Hepatocyte (in vitro differentiated cells): ENCODE data around the gene KRT37. TPM values are rescaled to one million over a fixed set of nuclear protein-coding genes. Genes with fewer than 3 reads are reported as not detected.

Experiments
- DNase-seq: peaks from one replicate; pipeline ENCODE4 v3.0.0-alpha.2; 2016; ENCODE audit warnings: low spot score
- H2AFZ ChIP-seq: fragments of 200-600 bp; sonication (generic); 2 replicates; pipeline ENCODE4 v1.6.0; 2016; ENCODE audit warnings: antibody characterized with exemption, mild to moderate bottlenecking
- H3K27ac ChIP-seq: fragments of 200-600 bp; sonication (generic); 2 replicates; pipeline ENCODE4 v1.5.1; 2016; ENCODE audit warnings: mild to moderate bottlenecking
- H3K27me3 ChIP-seq: fragments of 200-600 bp; sonication (generic); 2 replicates; pipeline ENCODE4 v1.6.1; 2016
- H3K36me3 ChIP-seq: fragments of 200-600 bp; sonication (generic); replicated peaks from 2 replicates; pipeline ENCODE4 v1.5.1; 2016; ENCODE audit warnings: low read depth; ENCODE audit not compliant: insufficient read depth
- H3K4me1 ChIP-seq: fragments of 200-600 bp; sonication (generic); 2 replicates; pipeline ENCODE4 v1.5.1; 2016; ENCODE audit warnings: mild to moderate bottlenecking, moderate library complexity; ENCODE audit not compliant: insufficient read depth
- H3K4me2 ChIP-seq: fragments of 200-600 bp; sonication (generic); 2 replicates; pipeline ENCODE4 v1.6.0; 2016
- H3K4me3 ChIP-seq: fragments of 200-600 bp; sonication (generic); 2 replicates; pipeline ENCODE4 v1.5.1; 2016; ENCODE audit warnings: mild to moderate bottlenecking
- H3K79me2 ChIP-seq: fragments of 200-600 bp; sonication (generic); 2 replicates; pipeline ENCODE4 v1.6.0; 2017; ENCODE audit warnings: mild to moderate bottlenecking
- H3K9me2 ChIP-seq: fragments of 200-600 bp; sonication (generic); replicated peaks from 2 replicates; pipeline ENCODE4 v1.6.0; 2017; ENCODE audit warnings: mild to moderate bottlenecking; ENCODE audit not compliant: insufficient read depth
- H3K9me3 ChIP-seq: fragments of 200-600 bp; sonication (generic); 2 replicates; pipeline ENCODE4 v1.5.1; 2016; ENCODE audit warnings: low read depth, mild to moderate bottlenecking
- H4K20me1 ChIP-seq: fragments of 200-600 bp; sonication (generic); 2 replicates; pipeline ENCODE4 v1.6.0; 2016; ENCODE audit warnings: mild to moderate bottlenecking; ENCODE audit not compliant: insufficient read depth, poor library complexity, severe bottlenecking
- CTCF ChIP-seq: fragments of 200-600 bp; sonication (generic); IDR thresholded peaks from 2 replicates; pipeline ENCODE4 v1.5.1; 2016; ENCODE audit warnings: antibody characterized with exemption, mild to moderate bottlenecking; ENCODE audit not compliant: poor library complexity
- EZH2 ChIP-seq: fragments of 200-600 bp; sonication (generic); IDR thresholded peaks from 2 replicates; pipeline ENCODE4 v1.6.1; 2016; ENCODE audit warnings: antibody characterized with exemption, mild to moderate bottlenecking, borderline replicate concordance
- EZH2phosphoT487 ChIP-seq: fragments of 200-600 bp; sonication (generic); IDR thresholded peaks from one replicate; pipeline ENCODE4 v1.6.1; 2018; ENCODE audit warnings: antibody characterized with exemption, mild to moderate bottlenecking, low read depth, moderate library complexity; ENCODE audit not compliant: unreplicated experiment, severe bottlenecking
- WGBS: methylation state at CpG from one replicate; pipeline ENCODE4 v1.1.6; 2016; ENCODE audit warnings: low lambda C conversion rate; ENCODE audit errors: missing lambda C conversion rate; 5-methylcytosine and 5-hydroxymethylcytosine counted together
- polyA plus RNA-seq: library from polyadenylated mRNA; unstranded; fragments of >200 nt; fragmentation: Nextera tagmentation; extraction: Ambion mirVana; gene quantifications from 2 replicates; pipeline ENCODE4 v1.2.1, GENCODE V29; 2016
- total RNA-seq: library from RNA; depleted of rRNA; stranded (reverse); fragments of >200 nt; gene quantifications from 2 replicates; pipeline ENCODE4 v1.2.3, GENCODE V29; 2014

KRT37 gene
- total and polyA plus RNA-seq, 2 experiments from 2014 or later: not detected

GRCh38 chr17:41391535-41391934, 32.9 kb downstream of the KRT37 start:
- Histone ChIP-seq H4K20me1 (no peaks in the 10 kb centered on the region), H3K9me2 (no peaks in the 10 kb centered on the region), H3K9me3 (no peaks in the 10 kb centered on the region), H3K4me1 (no peaks in the 10 kb centered on the region), H3K27ac (no peak overlapping the region), H3K4me3 (no peak overlapping the region), H3K27me3 (no peaks in the 10 kb centered on the region), H3K36me3 (no peaks in the 10 kb centered on the region), H2AFZ (no peak overlapping the region), H3K4me2 (no peak overlapping the region), H3K79me2 (no peaks in the 10 kb centered on the region)
- 43% methylated on average over 2 of the region's 2 CpGs for WGBS
- DNase-seq: no peak
- TF ChIP-seq CTCF (no peak), EZH2 (no peak), EZH2phosphoT487 (no peak)

GRCh38 chr17:41390411-41390938, 33.9 kb downstream of the KRT37 start:
- 27% methylated on average over 7 of the region's 7 CpGs for WGBS
- no peak for DNase-seq
- H2AFZ ChIP-seq: no peak overlapping the region
- H3K36me3 ChIP-seq: no peaks in the 10 kb centered on the region
- H3K9me3 ChIP-seq: no peaks in the 10 kb centered on the region
- no peaks in the 10 kb centered on the region for H3K79me2 ChIP-seq
- TF ChIP-seq CTCF (no peak), EZH2 (no peak), EZH2phosphoT487 (no peak)
- H3K4me1 ChIP-seq: no peaks in the 10 kb centered on the region
- no peak overlapping the region for H3K4me3 ChIP-seq
- no peak overlapping the region for H3K4me2 ChIP-seq
- no peak overlapping the region for H3K27ac ChIP-seq
- no peaks in the 10 kb centered on the region for H4K20me1 ChIP-seq
- no peaks in the 10 kb centered on the region for H3K27me3 ChIP-seq
- H3K9me2 ChIP-seq: no peaks in the 10 kb centered on the region

- H3K4me1 ChIP-seq: no peaks in the 10 kb centered on the region
- DNase-seq: no peak
- H3K4me2 ChIP-seq: no peak overlapping the region
- no peaks in the 10 kb centered on the region for H3K79me2 ChIP-seq
- H3K9me3 ChIP-seq: no peaks in the 10 kb centered on the region
- WGBS: 84% methylated on average over 4 of the region's 4 CpGs
- no peak overlapping the region for H3K4me3 ChIP-seq
- H3K9me2 ChIP-seq: no peaks in the 10 kb centered on the region
- no peak overlapping the region for H3K27ac ChIP-seq
- no peaks in the 10 kb centered on the region for H3K36me3 ChIP-seq
- TF ChIP-seq EZH2phosphoT487 (no peak), CTCF (no peak), EZH2 (no peak)
- H3K27me3 ChIP-seq: no peaks in the 10 kb centered on the region
- no peaks in the 10 kb centered on the region for H4K20me1 ChIP-seq
- no peak overlapping the region for H2AFZ ChIP-seq
Measured at GRCh38 chr17:41387670-41388069, 36.7 kb downstream of the KRT37 start.

- Histone ChIP-seq H3K9me2 (no peaks in the 10 kb centered on the region), H3K4me2 (no peak overlapping the region), H3K4me1 (no peaks in the 10 kb centered on the region), H3K27ac (no peak overlapping the region), H3K9me3 (no peaks in the 10 kb centered on the region), H3K36me3 (no peaks in the 10 kb centered on the region), H2AFZ (no peak overlapping the region), H4K20me1 (no peaks in the 10 kb centered on the region), H3K4me3 (no peak overlapping the region), H3K79me2 (no peaks in the 10 kb centered on the region), H3K27me3 (no peaks in the 10 kb centered on the region)
- DNase-seq: no peak
- WGBS: 98% methylated on average over 1 of the region's 1 CpG
- TF ChIP-seq CTCF (no peak), EZH2phosphoT487 (no peak), EZH2 (no peak)
Measured at GRCh38 chr17:41386227-41386626, 38.2 kb downstream of the KRT37 start.
